H1 (cell line): ENCODE measurements around the gene KCNH6. TPM values are rescaled to one million over a fixed set of nuclear protein-coding genes. Genes with fewer than 3 reads are reported as not detected.

Source experiments
- CTCF ChIA-PET: fragments of 300-600 bp; sonication (Branson Sonifier 250); formaldehyde crosslinking; loops from one replicate; lab custom pipeline; 2021; ENCODE audit not compliant: partially characterized antibody; lab: Charles Lee
- POLR2A ChIA-PET: fragments of 300-600 bp; sonication (Branson Sonifier 250); formaldehyde crosslinking; loops from one replicate; lab custom pipeline; 2021; ENCODE audit warnings: inconsistent platforms; ENCODE audit not compliant: partially characterized antibody; lab: Charles Lee
- DNase-seq, 2 experiments: peaks; one replicate each; pipeline versions ENCODE4 v3.0.0 to v3.0.0-alpha.2; 2010 to 2022; ENCODE audit warnings: low spot score in 2 of 2, low read depth in 1 of 2, mixed read lengths in 1 of 2
- FAIRE-seq: peaks from 2 replicates; lab custom pipeline; 2011; peaks lifted over from hg19 to GRCh38; lab: Jason Lieb, UNC
- H2AFZ ChIP-seq: 2 replicates; pipeline ENCODE4 v1.8.1; 2012; ENCODE audit warnings: low read length, inconsistent platforms
- H2AK5ac ChIP-seq: 2 replicates; pipeline ENCODE4 v1.6.1; 2013; ENCODE audit warnings: low read depth, low read length
- H2BK120ac ChIP-seq: replicated peaks from 2 replicates; pipeline ENCODE3; 2013; ENCODE audit warnings: low read depth, low read length, inconsistent platforms
- H2BK12ac ChIP-seq: 2 replicates; pipeline ENCODE4 v1.6.1; 2013; ENCODE audit warnings: low read depth, low read length
- H2BK15ac ChIP-seq: 2 replicates; pipeline ENCODE4 v1.6.1; 2013; ENCODE audit warnings: low read length
- H2BK20ac ChIP-seq: 2 replicates; pipeline ENCODE4 v1.6.1; 2013; ENCODE audit warnings: low read length
- H2BK5ac ChIP-seq: 2 replicates; pipeline ENCODE4 v1.6.1; 2013; ENCODE audit warnings: low read depth, low read length
- H3K14ac ChIP-seq: 2 replicates; pipeline ENCODE4 v1.6.1; 2013; ENCODE audit warnings: inconsistent platforms; ENCODE audit not compliant: insufficient read length
- H3K18ac ChIP-seq: 2 replicates; pipeline ENCODE4 v1.6.1; 2013; ENCODE audit warnings: low read length; ENCODE audit errors: extremely low read depth
- H3K23ac ChIP-seq: 2 replicates; pipeline ENCODE4 v1.6.1; 2013; ENCODE audit warnings: inconsistent platforms; ENCODE audit not compliant: insufficient read length
- H3K23me2 ChIP-seq: 2 replicates; pipeline ENCODE4 v1.6.1; 2013; ENCODE audit warnings: low read depth, low read length
- H3K27ac ChIP-seq: 2 replicates; pipeline ENCODE4 v1.6.1; 2011; ENCODE audit warnings: low read depth, low read length, inconsistent platforms
- H3K27me3 ChIP-seq, 4 experiments: replicated peaks in 1 of 4; 1 replicate in 1 of 4; 2 replicates in 3 of 4; pipeline versions ENCODE4 v1.6.1 to v1.8.1; 2011 to 2013; ENCODE audit warnings: low read length in 3 of 4, mild to moderate bottlenecking in 3 of 4, inconsistent platforms in 2 of 4, mixed read lengths in 2 of 4, moderate library complexity in 1 of 4; ENCODE audit not compliant: control insufficient read depth in 3 of 4, insufficient read depth in 3 of 4; ENCODE audit errors: extremely low read depth in 1 of 4
- H3K36me3 ChIP-seq, 4 experiments: 2 replicates each; pipeline versions ENCODE4 v1.6.1 to v1.8.1; 2011 to 2013; ENCODE audit warnings: mild to moderate bottlenecking in 4 of 4, low read length in 3 of 4, moderate library complexity in 2 of 4, control low read depth in 1 of 4, inconsistent platforms in 1 of 4; ENCODE audit not compliant: insufficient read depth in 4 of 4, control insufficient read depth in 2 of 4
- H3K4ac ChIP-seq: replicated peaks from 2 replicates; pipeline ENCODE3; 2013; ENCODE audit warnings: low read length, low read depth, mixed read lengths, inconsistent platforms; ENCODE audit not compliant: insufficient read length
- H3K4me1 ChIP-seq, 4 experiments: replicated peaks in 1 of 4; 1 replicate in 1 of 4; 2 replicates in 3 of 4; pipeline versions ENCODE4 v1.6.1 to v1.8.1; 2011 to 2013; ENCODE audit warnings: low read length in 3 of 4, inconsistent platforms in 2 of 4, mixed read lengths in 1 of 4; ENCODE audit not compliant: insufficient read depth in 4 of 4, control insufficient read depth in 3 of 4
- H3K4me2 ChIP-seq, 2 experiments: 2 replicates each; pipeline versions ENCODE4 v1.6.1 to v1.8.1; 2011 to 2013; ENCODE audit warnings: low read depth in 2 of 2, low read length in 2 of 2, control low read depth in 1 of 2, inconsistent platforms in 1 of 2, mild to moderate bottlenecking in 1 of 2; ENCODE audit not compliant: insufficient read depth in 1 of 2
- H3K4me3 ChIP-seq, 4 experiments: fragments of 200-600, 300-600 bp in 1 of 4; sonication (generic), shearing (Covaris generic), sonication (Bioruptor Twin) in 1 of 4; 2 replicates each; pipeline versions ENCODE4 v1.5.1 to v1.8.1; 2011 to 2016; ENCODE audit warnings: low read length in 4 of 4, low read depth in 3 of 4, control low read depth in 2 of 4, inconsistent platforms in 2 of 4, mild to moderate bottlenecking in 2 of 4, mixed read lengths in 1 of 4, moderate library complexity in 1 of 4; ENCODE audit not compliant: insufficient read depth in 2 of 4; ENCODE audit errors: extremely low read depth in 1 of 4
- H3K56ac ChIP-seq: replicated peaks from 2 replicates; pipeline ENCODE3; 2013; ENCODE audit warnings: low read depth, mild to moderate bottlenecking, mixed read lengths, low read length, inconsistent platforms; ENCODE audit not compliant: insufficient read length
- H3K79me1 ChIP-seq: 2 replicates; pipeline ENCODE4 v1.6.1; 2013; ENCODE audit warnings: low read depth, low read length, control low read depth
- H3K79me2 ChIP-seq, 2 experiments: 2 replicates each; pipeline versions ENCODE4 v1.6.1 to v1.8.1; 2012 to 2013; ENCODE audit warnings: low read length in 2 of 2, mild to moderate bottlenecking in 2 of 2, inconsistent platforms in 1 of 2; ENCODE audit not compliant: insufficient read depth in 2 of 2, control insufficient read depth in 1 of 2
- H3K9ac ChIP-seq, 4 experiments: replicated peaks in 1 of 4; 1 replicate in 1 of 4; 2 replicates in 3 of 4; pipeline versions ENCODE4 v1.6.1 to v1.8.1; 2011 to 2013; ENCODE audit warnings: low read depth in 3 of 4, low read length in 3 of 4, control low read depth in 2 of 4, mild to moderate bottlenecking in 2 of 4, moderate library complexity in 2 of 4, inconsistent platforms in 1 of 4; ENCODE audit errors: extremely low read depth in 1 of 4
- H3K9me3 ChIP-seq, 2 experiments: 2 replicates each; pipeline versions ENCODE4 v1.6.1 to v1.8.1; 2012 to 2013; ENCODE audit warnings: mild to moderate bottlenecking in 2 of 2, moderate library complexity in 2 of 2, control low read depth in 1 of 2, inconsistent platforms in 1 of 2, low read depth in 1 of 2, low read length in 1 of 2, mixed read lengths in 1 of 2; ENCODE audit not compliant: insufficient read depth in 2 of 2
- H4K20me1 ChIP-seq, 2 experiments: replicated peaks in 1 of 2; 2 replicates each; pipeline versions ENCODE3 to v1.8.1; 2011 to 2013; ENCODE audit warnings: inconsistent platforms in 2 of 2, low read length in 2 of 2, mild to moderate bottlenecking in 1 of 2; ENCODE audit not compliant: insufficient read depth in 2 of 2, control insufficient read depth in 1 of 2
- H4K5ac ChIP-seq: 2 replicates; pipeline ENCODE4 v1.6.1; 2013; ENCODE audit warnings: low read length, low read depth, mixed read lengths, inconsistent platforms; ENCODE audit not compliant: insufficient read length
- H4K8ac ChIP-seq: 2 replicates; pipeline ENCODE4 v1.8.0; 2013; ENCODE audit warnings: mild to moderate bottlenecking, moderate library complexity, low read length, inconsistent platforms; ENCODE audit not compliant: insufficient read depth; ENCODE audit errors: extremely low read depth
- H4K91ac ChIP-seq: replicated peaks from 2 replicates; pipeline ENCODE3; 2013; ENCODE audit warnings: low read length, mixed read lengths, inconsistent platforms; ENCODE audit not compliant: insufficient read length
- BACH1 ChIP-seq: IDR thresholded peaks from 2 replicates; pipeline ENCODE4 v1.6.1; 2012; ENCODE audit warnings: low read length, improper control_type of control experiment
- CREB1 ChIP-seq: IDR thresholded peaks from 2 replicates; pipeline ENCODE4 v1.6.1; 2012; ENCODE audit warnings: inconsistent platforms
- GTF2F1 ChIP-seq: IDR thresholded peaks from 2 replicates; pipeline ENCODE4 v1.6.1; 2012; ENCODE audit warnings: low read depth, low read length, improper control_type of control experiment, borderline replicate concordance
- RBBP5 ChIP-seq: IDR thresholded peaks from 2 replicates; pipeline ENCODE4 v1.7.1; 2012; ENCODE audit warnings: low read depth, mild to moderate bottlenecking, inconsistent platforms, low read length, moderate library complexity, borderline replicate concordance
- TBP ChIP-seq: IDR thresholded peaks from 2 replicates; pipeline ENCODE4 v1.6.1; 2011; ENCODE audit warnings: low read depth, low read length, improper control_type of control experiment
- WGBS, 2 experiments: shearing (Covaris generic) in 1 of 2; methylation state at CpG; one replicate each; pipeline versions ENCODE4 v1.1.6 to v1.1.7; 2013 to 2015; ENCODE audit warnings: low lambda C conversion rate in 2 of 2, mixed read lengths in 2 of 2, inconsistent platforms in 1 of 2, low coverage in 1 of 2, missing lambda C conversion rate in 1 of 2; ENCODE audit not compliant: insufficient replicate concordance in 2 of 2, insufficient coverage in 1 of 2, insufficient read length in 1 of 2; ENCODE audit errors: extremely low coverage in 1 of 2, missing lambda C conversion rate in 1 of 2; 5-methylcytosine and 5-hydroxymethylcytosine counted together
- polyA plus RNA-seq, 7 experiments: library from polyadenylated mRNA; depleted of rRNA in 3 of 7; stranded (reverse) in 5 of 7; unstranded in 2 of 7; fragments of >200 nt in 5 of 7; fragments of 200-250 nt in 2 of 7; gene quantifications; 1 replicate in 5 of 7; 2 replicates in 1 of 7; 4 replicates in 1 of 7; pipeline versions ENCODE4 v1.2.1 to v1.2.3, GENCODE V29; 2011 to 2013; ENCODE audit warnings: missing spikeins in 2 of 7, mixed read lengths in 2 of 7
- total RNA-seq: library from RNA; stranded (reverse); fragmentation: NEBNext Ultra II Directional; extraction: Animal tissue kit (Norgen Biotek cat#: 25700); gene quantifications from 2 replicates; pipeline ENCODE4 v1.2.1, GENCODE V29; 2021

KCNH6 gene
- total and polyA plus RNA-seq, 2 of the 8 experiments (the other 6 are each of a cell fraction or from before 2014, with no cell fraction given): 1.8 to 3.6 TPM

DNA sequence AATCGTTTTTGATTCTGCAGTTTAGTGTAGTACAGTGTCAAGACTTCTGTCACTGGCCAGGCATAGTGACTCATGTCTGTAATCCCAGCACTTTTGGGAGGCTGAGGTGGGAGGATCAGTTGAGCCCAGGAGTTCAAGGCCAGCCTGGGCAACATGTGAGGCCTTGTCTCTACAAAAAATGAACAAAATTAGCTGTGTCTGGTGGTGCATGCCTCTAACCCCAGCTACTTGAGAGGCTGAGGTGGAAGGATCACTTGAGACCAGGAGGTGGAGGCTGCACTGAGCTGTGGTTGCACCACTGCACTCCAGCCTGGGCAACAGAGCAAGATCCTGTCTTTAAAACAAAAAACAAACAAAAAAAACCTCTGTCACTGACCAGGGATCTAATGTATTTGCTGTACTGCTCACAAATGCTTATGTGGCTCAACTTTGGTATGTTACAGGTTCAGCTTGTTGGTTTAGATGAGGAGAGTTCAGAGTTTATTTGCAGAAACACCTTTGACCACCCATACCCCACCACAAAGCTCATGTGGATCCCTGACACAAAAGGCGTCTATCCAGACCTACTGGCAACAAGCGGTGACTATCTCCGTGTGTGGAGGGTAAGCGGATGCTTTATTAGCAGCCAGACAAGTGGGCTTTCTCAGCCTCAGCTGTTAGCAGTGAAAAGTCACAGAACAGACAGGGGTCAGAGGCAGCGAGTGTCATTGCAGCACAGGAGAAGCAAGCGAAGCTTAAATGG is 55.0 kb downstream of the KCNH6 start:
- H4K20me1 ChIP-seq: peaks cover 4 to 10% of the 10 kb centered on the region in 2 experiments
- H3K4me2 ChIP-seq: no peak overlapping the region
- no peak overlapping the region for H3K23ac ChIP-seq
- peaks cover 2 to 22% (median 4%) of the 10 kb centered on the region in 4 experiments; a peak in 5 of 8 replicates for H3K36me3 ChIP-seq
- ChIA-PET POLR2A (interaction anchor here (0.6 to 1.9 kb wide), 8 partner anchors 16 to 984 kb away, joined by 3 to 6 read pairs (median 3); partner anchors contain the start of gene TACO1), CTCF (interaction anchor here (0.8 to 3.2 kb wide), 8 partner anchors 9 to 172 kb away, joined by 3 to 10 read pairs (median 5); no protein-coding TSS in a partner anchor)
- no peak overlapping the region for H3K14ac ChIP-seq
- H3K79me1 ChIP-seq: no peaks in the 10 kb centered on the region; the same call in 1 of the 2 replicates
- WGBS, 2 experiments: 86% methylated on average over 7 of the region's 7 CpGs; no CpG with 5 or more reads in 1 of the 2 experiments
- no peak overlapping the region for H3K18ac ChIP-seq
- H3K9me3 ChIP-seq: no peaks in the 10 kb centered on the region
- H2AK5ac ChIP-seq: no peak overlapping the region
- no peak overlapping the region for H4K91ac ChIP-seq
- no peak overlapping the region for H2BK12ac ChIP-seq
- FAIRE-seq (no peak), DNase-seq (no peak)
- H2BK5ac ChIP-seq: no peak overlapping the region; the same call in 1 of the 2 replicates
- no peak overlapping the region for H3K4ac ChIP-seq
- no peaks in the 10 kb centered on the region for H3K27me3 ChIP-seq
- H3K9ac ChIP-seq: no peak overlapping the region; a peak in 1 of 7 replicates
- H4K8ac ChIP-seq: no peak overlapping the region
- peaks cover 0 to 6% (median 3%) of the 10 kb centered on the region in 4 experiments; a peak in 4 of 7 replicates for H3K4me1 ChIP-seq
- H2AFZ ChIP-seq: no peak overlapping the region
- TF ChIP-seq RBBP5 (no peak), BACH1 (no peak), CREB1 (no peak), TBP (no peak), GTF2F1 (no peak)
- no peak overlapping the region for H2BK120ac ChIP-seq
- H3K56ac ChIP-seq: no peak overlapping the region
- no peak overlapping the region for H3K4me3 ChIP-seq
- H3K79me2 ChIP-seq: peaks cover 0 to 40% of the 10 kb centered on the region in 2 experiments; a peak in 1 of 4 replicates
- H2BK15ac ChIP-seq: no peak overlapping the region
- H4K5ac ChIP-seq: no peak overlapping the region
- no peak overlapping the region for H2BK20ac ChIP-seq
- no peaks in the 10 kb centered on the region for H3K23me2 ChIP-seq
- H3K27ac ChIP-seq: no peak overlapping the region
